Stimulated activated CD8-positive, alpha-beta memory T cell treated with anti-CD3 and anti-CD28 coated beads, Interleukin-12 subunit alpha, Interleukin-12 subunit beta, amount 100 ng/mL, for 24 hours (primary cell): ENCODE measurements around the gene KNCN.

ENCODE experiments used
- DNase-seq: peaks from one replicate; pipeline ENCODE4 v3.0.0-alpha.2; 2020; ENCODE audit errors: extremely low read depth

Gene KNCN

DNA sequence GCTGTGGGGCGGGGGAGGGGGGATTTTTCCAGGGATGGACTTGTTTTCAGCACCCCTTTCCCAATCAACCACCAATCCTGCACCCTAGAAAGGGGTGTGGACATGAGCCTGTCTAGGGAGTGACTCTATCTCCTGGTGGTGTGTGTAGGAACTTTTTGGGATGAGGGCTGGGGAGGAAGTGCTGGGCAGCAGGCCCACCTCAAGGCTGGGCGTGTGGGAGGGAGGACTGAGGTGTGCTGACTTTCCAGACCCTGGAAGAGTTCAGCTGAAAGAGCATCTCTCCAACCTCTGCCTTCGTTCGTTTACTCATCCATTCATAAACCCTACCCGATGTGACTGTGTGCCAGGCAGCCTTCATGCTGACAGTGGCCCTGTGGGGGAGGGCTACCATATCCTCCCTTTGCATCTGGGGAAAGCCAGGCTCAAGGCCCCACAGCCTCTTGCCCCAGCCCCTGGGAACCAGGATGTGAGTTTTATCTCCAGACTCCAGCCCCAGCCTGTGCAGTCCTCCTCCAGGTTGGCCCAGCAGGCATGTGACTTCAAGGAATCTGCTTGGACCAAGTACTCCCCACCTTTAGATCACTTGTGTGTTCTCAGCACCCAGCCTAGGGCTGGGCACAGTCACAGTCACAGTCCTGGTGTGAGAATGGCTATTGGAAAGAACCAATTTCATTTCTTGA, 6.7 kb downstream of the KNCN start:
- no peak for DNase-seq

DNA sequence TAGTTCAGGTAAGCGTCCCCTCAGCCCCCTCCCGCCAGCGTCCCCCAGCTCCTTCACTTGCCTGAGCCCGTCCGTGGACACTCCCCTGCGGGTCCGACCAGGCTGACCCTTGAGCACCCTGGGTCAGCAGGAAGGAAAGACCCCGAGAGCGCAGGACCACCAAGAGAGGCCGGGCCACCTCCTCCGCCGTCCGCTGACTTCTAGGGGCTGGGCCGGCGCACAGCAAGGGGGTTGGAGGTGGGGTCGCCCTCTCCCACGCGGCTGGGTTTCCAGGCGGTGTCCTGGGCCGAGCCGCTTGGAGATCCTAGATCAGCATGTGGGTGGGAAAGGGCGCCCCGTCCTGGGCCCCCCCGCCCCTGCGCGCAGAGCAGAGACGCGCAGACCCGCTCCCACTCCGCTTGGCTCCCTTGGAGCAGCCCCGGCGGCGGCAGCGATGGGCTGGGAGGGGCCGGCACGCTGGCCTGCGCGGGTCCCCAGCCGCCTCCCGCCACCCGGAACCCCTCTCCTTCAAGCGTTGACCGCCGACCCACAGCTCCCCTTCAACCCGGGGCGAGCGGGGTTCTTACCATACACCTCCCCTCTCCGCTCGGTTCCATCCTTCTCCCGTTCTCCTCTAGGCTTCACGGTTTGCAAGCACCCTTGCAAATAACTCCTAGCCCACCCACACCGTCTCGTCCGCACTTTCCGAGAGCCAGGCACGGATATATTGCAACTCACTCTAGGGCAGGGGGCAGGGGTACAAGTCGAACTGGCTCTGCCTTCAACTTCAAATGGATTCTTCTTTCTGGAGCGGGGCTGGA, 7.5 kb downstream of the KNCN start:
- no peak for DNase-seq

DNA sequence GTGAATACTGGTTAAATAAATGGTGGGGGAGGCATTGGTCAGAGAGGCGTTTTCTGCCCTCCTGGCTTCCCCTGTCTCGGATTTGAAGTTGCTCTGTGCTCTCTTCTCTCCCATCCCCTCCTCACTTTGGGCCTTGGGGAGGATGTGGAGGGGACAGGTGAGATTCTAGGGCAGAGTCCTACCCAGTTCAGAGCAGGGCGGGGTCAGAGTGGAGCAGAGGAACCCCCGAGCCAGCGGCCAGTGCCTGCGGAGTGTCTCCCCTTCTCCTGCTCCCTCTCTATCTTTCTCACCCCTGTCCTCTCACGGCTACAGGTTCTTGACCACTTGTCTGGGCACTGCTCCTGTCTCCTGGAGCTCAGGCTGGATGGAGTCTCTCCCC, 8.1 kb downstream of the KNCN start:
- no peak for DNase-seq

DNA sequence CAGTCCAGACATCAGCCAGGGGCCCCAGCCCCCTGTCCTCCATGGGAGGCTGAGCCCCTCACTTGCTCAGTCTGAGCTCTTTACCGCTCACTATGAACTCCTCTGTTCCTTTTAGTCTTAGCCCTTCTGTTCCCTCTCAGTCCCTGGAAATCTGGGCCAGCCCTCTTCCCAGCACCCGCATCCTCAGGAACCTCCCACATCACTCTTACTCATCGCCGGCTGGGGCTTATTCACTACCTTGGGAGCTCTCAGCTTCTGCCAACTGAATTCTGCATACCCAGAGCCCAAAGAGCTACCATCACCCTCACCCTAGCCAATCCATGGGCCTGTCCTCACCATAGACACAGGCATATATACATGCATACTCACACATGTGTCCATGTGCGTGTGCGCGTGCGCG, 11.5 kb downstream of the KNCN start:
- no peak for DNase-seq

DNA sequence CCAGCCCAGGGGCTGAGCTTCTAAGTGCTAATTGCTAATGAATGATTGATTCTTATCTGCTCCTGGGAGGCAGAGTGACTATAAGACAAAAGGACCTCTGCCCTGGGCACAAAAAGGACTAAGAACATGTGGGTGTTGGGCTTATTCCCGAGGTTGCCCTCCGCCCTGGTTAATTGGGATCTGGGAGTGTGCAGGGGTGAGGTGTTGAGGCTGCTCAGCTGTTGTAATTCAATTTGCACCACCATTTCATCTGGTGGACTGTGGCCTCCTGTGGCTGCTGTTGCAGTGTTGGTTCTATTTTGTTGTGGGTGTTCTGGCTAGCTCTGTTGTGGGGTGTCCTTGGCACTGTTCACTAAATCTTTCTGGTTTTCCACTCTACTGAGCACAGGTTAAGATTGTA, 13.3 kb downstream of the KNCN start:
- DNase-seq: no peak

DNA sequence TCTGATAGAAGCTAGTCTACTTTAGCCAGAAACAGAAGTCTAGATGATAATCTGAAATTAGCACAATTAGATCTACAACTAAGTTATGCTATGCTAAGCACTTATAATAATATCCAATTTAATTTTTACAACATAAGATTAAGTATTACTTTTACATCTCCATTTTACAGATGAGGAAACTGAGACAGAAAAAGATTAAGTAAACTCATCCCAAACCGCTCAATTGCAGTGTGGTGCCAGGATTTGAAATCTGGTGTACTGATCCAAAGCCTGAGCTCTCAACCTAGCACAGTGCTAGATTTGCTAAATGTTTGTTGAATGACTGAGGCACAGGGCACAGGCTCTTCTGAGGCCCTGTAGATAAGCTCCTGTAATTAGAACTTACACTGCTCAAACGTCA, 13.8 kb downstream of the KNCN start:
- DNase-seq: no peak

DNA sequence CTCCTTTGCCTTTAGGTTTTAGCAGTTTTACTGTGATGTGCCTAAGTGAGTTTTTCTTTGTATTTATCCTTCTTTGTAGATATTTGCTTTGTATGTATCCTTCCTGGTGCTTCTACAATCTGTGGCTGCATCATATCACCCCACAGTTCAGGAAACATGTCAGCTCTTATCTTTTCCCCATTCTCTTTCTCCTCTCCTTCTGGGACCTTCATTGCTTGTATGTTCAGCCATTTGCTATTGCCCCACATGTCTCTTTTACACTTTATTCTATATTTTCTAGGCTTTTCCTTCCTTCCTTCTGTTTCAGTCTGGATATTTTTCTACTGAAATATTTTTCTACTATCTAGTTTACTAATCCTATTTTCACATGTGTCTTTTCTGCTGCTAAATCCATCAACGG, 14.9 kb downstream of the KNCN start:
- DNase-seq: no peak

DNA sequence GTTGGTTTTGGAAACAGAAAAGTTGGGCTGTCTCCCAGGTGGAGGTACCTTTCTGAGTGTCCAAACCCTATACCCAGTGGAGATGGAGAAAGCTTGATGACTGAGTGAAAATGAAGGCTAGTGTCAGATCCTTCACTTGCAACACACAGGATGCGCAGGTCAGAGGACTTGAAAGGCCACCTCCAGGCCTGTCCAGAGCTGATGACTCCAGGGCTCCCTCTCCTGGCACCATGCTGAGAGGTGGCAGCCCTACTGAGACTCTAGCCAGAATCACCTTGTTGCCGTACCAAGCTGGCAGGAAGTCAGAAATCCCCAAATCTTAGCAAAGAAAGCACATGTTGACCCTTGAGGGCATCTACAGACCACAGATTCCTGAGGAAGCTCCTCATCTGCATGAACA, 16.4 kb downstream of the KNCN start:
- no peak for DNase-seq

DNA sequence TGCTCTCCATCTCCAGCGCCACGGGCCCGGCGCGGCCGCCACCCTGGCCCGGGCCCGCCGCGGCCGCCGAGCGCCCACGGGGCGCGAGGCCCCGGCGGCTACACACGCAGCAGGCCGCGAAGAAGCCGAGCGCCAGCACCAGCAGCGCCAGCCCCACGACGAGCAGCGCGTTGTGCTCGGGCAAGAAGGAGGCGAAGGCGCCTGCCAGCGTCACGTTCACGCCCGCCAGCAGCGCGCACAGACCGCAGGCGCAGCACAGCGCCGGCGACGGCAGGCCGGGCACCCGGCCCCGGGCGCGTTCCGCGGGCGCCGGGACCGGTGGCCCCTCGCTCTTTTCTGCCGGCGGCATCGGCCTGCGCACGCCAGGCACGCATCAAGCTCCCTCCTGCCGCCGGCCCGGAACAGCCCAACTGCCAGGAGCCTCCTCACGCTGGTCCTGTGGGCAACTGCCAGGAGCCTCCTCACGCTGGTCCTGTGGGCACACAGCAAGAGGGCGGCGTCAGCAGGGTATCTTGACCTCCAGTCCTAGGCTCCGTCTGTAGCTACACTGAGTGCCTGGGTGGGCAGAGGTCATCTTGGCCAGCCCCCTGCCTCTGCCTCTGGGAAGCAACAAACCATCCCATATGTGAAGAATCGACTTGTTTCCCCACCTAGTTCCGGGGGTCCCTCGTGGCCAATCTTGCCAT, 18.1 kb downstream of the KNCN start:
- DNase-seq: no peak

DNA sequence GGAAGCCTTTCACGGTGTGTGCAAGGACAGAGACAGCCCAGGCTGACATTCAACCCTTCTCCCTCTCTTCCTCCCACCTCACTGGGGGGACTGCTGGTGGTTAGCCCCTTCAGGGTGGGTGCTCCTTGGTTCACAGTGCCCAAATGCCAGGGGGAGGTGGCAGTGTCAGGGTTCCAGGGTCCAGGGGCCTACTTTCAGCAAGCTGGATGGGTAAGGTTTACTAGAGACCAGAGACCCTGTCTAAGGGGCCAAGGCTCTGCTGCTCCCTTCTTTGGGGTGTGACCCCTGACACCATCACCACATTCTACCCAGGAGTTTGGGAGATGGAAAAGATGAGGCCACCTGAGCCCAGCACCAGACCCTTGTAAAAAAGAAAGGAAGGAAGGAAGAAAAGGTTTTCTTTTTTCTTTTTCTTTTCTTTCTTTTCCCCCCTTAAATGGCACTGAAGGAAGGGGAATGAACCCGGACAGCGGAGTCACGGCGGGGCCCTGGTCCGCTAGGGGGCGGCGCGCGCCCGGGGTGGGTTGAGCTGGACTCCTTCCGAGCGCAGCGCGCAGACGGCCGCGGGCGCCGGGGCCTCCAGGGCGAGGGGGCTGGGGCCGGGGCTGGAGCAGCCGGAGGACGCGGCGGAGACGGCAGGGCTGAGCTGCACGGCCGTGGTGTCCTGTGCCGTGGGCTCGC, 18.8 kb downstream of the KNCN start:
- DNase-seq: peak; percentile 45

DNA sequence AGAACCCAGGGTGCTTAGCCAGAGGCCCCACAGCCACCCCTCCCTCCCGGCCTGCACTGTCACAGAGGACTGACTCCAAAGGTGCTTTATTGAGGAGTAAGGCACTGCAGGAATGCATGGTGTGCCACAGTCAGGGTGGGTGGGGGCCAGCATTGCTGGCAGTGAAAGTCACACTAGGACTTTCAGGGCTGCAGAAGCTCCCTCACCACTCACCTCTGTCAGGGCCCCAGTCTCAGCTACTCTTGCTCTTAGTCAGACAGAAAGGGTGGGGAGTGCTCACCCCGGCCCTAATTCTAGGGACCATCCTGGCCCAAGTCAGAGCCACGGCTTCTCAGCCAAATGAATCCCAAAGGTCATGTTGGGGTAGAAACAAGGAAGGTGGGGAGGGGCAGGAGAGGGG, 19.4 kb downstream of the KNCN start:
- DNase-seq: no peak

DNA sequence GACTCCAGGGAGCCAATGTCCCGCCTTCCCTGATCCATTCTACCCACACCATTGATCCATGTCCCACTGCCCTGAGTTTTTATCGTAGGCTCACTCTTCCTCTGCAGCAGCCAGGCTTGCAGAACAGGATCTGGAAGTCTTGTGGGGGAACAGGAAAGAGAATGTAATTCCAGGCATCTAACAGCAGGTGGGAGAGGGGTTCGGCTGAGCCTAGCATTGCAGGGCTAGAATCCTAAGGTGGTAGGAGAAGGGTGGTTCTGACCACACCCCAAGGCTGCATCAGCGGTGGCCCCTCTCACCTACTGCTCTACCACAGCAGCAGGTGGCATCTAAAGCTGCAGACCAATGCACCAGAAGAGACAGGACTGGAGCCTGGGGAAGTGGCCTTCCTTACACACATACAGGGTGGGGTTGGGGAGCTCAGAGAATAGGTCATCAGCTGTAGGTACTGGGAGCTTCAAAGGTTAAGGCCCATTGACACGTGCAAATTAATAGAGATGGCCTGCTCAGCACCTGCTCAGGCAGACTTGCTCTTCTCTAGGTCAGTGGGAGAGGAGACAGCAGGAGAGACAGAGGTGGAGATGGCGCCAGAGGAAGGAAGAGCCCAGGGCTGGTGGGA, 20.5 kb downstream of the KNCN start:
- DNase-seq: no peak

DNA sequence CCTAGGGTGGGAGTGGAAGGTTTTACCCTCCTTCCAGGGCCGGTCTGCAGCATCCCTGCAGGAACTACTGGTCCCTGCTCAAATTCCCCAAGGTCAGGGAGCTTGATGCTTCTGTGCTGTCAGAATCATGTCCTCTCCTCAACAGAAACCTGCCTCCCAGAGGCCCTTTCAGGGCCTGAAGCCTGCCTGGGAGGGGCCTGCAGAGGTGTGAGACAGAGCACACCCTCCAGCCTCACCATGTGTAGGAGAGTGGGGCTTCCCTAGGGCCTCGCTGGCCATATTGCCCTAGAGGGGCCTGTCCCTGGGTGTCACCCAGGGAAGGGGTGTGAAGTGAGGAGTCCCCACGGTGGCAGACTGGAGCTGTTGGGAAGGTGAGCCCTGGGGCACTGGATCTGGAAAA, 21.1 kb downstream of the KNCN start:
- DNase-seq: no peak

DNA sequence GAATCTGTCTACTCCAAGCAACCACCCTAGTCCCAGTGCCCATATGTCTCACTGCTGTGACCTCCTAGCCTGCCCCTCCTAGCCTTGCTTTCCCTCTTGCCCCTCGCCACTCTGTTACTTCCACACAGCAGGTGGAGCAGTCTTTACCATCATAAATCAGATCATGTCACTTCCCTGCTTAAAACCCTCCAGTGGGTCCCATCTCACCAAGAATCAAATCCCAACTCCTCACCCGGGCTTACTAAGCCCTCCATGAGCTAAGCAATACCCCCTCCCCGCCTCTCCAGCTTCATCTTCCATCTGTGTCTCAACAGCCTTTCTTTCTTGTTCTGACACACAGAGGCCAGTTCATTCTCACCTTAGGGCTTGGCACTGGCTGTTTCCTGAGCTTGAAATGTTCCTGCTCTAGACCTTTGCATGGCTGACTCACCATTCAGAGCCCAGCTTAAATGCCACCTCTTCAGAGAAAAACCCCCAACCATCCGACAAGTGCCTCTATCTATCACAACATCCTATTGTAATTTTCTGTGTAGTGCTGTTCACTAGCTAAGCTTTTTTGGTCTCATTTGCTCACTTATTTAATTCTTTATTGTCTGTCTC, 22.3 kb downstream of the KNCN start:
- DNase-seq: no peak

DNA sequence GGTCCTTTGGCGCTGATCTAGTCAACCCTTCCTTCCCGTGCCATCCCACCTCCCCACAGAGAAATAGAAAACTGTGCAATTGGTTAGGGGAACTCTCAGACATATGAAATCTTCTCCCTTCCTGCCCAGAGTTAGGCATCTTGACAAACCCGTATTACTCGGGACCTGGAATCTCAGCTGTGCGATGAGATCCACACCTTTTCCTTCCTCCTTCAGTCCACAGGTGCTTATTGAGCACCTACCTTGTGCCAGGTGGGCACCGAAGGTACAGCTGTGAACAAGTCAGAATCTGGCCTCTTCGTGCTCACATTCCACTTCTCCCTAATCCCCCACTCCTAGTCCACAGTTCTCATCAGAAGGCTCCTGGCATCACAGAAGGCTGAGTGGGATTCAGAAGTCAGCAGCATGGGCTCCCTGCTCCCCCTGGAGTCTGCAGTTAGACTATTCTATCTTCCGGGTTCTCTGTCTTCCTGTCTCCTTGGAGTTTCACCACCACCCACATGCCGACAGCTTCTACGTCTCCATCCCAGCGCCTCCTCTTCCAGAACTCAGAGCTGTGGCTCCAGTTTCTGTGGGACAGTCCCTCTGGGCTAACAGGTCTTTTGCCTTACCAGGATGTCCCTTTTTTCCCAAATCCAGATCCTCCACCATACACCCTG, 23.0 kb downstream of the KNCN start:
- DNase-seq: no peak

DNA sequence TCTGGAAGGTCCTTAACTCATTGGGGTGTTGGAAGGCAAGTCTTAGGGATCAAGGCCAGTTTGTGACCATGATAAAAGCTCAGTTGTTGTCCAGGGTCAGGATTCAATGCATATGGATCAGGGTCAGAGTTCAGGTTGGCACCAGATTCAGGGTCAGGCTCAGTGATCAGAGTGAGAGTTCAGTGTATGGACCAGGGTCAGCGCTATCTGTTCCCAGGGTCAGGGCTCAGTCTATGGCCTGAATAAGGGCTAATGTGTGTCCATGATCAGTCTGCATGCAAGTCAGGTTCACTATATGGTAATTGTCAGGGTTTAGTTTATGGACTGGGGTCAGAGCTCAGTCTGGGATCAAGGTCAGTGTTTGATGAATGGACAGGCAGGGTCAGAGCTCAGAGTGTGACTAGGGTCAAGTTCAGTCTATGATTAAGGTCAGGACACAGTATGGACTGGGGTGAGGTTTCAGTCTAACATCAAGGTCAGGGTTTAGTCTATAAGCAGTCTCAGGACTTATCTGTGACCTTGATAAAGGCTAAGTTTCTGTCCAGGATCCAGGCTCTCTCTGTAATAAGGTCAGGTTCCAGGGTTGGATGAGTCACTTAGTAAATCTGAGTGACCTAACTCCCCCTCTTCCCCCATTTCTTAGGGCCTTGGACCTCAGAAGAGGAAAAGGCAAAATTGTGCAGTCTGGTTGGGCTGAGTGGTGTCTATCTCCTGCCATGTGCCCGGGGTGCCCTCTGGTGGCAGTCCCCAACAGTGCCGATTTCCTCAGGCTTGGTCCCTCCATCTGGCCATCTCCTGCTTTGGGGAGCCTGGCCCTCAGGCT, 23.8 kb downstream of the KNCN start:
- DNase-seq: no peak

DNA sequence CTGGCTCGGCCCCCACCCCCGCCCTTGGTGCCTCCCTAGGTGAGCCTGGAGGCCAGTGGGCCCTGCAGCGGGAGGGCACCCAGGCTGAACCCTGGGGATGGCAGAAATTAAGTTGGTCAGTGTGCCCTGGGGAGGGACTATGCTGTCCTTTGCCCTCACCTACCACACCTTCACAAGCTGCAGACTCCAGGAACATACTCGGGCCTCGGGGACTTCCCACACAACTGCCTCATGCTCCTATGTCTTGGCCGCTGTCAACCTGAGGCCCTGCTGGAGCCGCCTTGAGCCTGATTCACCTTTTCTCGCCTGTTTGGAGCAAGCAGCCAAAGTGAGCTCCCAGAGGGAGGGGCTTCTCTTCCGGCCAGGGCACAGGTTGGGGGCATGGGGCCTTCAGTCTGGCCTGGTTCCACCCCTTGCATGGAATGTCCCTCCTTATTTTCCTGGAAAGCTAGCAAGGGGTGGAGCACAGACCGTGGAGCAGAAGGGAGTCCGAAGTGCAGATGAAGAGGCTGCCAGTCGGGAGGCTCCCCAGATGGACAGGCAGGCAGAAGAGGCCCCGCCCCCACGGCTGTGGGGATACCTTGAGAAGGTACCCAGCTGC, 24.7 kb downstream of the KNCN start:
- DNase-seq: no peak

DNA sequence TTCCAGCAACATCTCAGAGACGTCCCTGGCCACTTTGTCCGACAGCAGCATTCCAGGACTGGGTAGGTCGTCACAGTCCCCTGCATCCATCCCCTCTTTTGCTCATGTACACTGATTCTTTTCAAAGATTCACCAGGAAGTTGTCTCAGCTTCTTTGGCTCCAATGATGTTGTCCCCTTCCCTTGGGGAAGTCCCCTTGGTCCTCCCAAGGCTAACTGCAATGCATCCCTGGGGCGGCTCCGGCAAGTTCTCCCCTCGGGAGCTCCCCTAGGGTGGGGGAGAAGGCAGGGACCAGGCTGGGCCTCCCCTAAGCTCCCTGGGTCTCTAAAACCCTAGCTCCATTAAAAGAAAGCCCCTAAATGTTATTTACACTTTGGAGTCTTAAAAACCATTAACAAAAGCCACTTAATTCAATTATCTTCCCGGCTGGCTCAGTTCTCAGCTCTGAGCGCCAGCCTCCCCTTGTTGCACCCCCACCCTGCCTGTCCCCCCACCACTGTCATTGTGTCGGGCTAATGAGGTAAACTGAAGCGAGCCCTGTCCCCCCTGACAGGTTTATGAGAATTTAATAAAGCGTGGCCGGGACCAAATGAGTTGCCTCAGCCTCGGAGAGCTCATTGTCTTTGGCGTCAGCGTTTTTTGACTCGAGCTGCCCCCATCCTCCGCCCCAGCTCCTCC, 25.3 kb downstream of the KNCN start:
- no peak for DNase-seq
